DOHH2 (cell line): ENCODE data around the gene RNGTT.

Source experiments
- EZH2phosphoT487 ChIP-seq: fragments of 200-600 bp; sonication (generic); IDR thresholded peaks from 2 replicates; pipeline ENCODE4 v1.6.1; 2017; ENCODE audit warnings: borderline replicate concordance, mild to moderate bottlenecking, antibody characterized with exemption, low read length, moderate library complexity, mixed read lengths
- TF ChIP-seq, protein P1 (sequence below): fragments of 200-600 bp; sonication (generic); IDR thresholded peaks from one replicate; pipeline ENCODE4 v1.5.1; 2014; ENCODE audit warnings: antibody characterized with exemption, mild to moderate bottlenecking, low read depth, low read length; ENCODE audit not compliant: poor library complexity, severe bottlenecking

DNA sequence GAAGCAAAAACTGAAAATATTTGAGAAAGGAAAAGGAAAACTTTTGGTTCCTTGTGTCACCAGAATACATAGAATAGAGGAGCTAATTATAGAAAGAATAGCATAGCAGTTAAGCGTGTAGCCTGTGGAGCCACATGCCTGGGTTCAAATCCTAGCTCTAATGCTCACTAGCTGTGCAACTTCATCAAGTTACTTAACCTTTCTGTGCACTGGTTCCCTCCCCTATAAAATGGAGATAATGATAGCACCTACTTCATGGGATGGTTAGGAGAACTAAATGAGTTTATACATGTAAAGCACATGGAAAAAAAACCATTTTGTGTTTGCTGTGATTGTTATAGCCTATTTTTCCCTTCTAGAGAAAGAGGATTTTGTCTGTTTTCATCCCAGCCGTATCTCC, 24.5 kb upstream of the RNGTT start:
- TF ChIP-seq, protein P1, sequence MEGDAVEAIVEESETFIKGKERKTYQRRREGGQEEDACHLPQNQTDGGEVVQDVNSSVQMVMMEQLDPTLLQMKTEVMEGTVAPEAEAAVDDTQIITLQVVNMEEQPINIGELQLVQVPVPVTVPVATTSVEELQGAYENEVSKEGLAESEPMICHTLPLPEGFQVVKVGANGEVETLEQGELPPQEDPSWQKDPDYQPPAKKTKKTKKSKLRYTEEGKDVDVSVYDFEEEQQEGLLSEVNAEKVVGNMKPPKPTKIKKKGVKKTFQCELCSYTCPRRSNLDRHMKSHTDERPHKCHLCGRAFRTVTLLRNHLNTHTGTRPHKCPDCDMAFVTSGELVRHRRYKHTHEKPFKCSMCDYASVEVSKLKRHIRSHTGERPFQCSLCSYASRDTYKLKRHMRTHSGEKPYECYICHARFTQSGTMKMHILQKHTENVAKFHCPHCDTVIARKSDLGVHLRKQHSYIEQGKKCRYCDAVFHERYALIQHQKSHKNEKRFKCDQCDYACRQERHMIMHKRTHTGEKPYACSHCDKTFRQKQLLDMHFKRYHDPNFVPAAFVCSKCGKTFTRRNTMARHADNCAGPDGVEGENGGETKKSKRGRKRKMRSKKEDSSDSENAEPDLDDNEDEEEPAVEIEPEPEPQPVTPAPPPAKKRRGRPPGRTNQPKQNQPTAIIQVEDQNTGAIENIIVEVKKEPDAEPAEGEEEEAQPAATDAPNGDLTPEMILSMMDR: no peak
- no peak for TF ChIP-seq EZH2phosphoT487
